Heart left ventricle (tissue), 16 donors: ENCODE results near the gene UBA6. TPM values are rescaled to one million over a fixed set of nuclear protein-coding genes. Genes with fewer than 3 reads are reported as not detected.

Source experiments
- ATAC-seq, 4 donors: fragments of 200-7000 bp; cut with Tn5 transposase; one replicate each; pipeline ENCODE4 v1.9.1; 2020 to 2022; ENCODE audit warnings: moderate library complexity in 4 of 4, mild to moderate bottlenecking in 3 of 4, moderate number of reproducible peaks in 1 of 4
- DNase-seq, 5 donors: peaks; one replicate each; pipeline ENCODE4 v3.0.0-alpha.2; 2020
- H3K27ac ChIP-seq, 12 donors: fragments of 200-600 bp; sonication (generic) in 4 of 12; one replicate each; pipeline versions ENCODE4 v1.5.0 to v1.8.0; 2016 to 2022; ENCODE audit warnings: mild to moderate bottlenecking in 2 of 12
- H3K27me3 ChIP-seq, 9 donors: fragments of 200-600 bp; sonication (generic) in 2 of 9; one replicate each; pipeline versions ENCODE4 v1.5.1 to v1.8.0; 2016 to 2022; ENCODE audit warnings: mild to moderate bottlenecking in 3 of 9
- H3K36me3 ChIP-seq, 9 donors: fragments of 200-600 bp; sonication (generic) in 2 of 9; one replicate each; pipeline versions ENCODE4 v1.5.0 to v1.8.0; 2018 to 2022; ENCODE audit warnings: mild to moderate bottlenecking in 2 of 9
- H3K4me1 ChIP-seq, 12 donors: fragments of 200-600 bp; sonication (generic) in 4 of 12; one replicate each; pipeline versions ENCODE4 v1.5.0 to v1.8.0; 2016 to 2022; ENCODE audit warnings: mild to moderate bottlenecking in 3 of 12
- H3K4me3 ChIP-seq, 12 donors: fragments of 200-600 bp; sonication (generic) in 4 of 12; one replicate each; pipeline versions ENCODE4 v1.5.0 to v1.8.0; 2017 to 2022; ENCODE audit warnings: mild to moderate bottlenecking in 9 of 12, moderate library complexity in 4 of 12
- H3K9me3 ChIP-seq, 12 donors: fragments of 200-600 bp; sonication (generic) in 4 of 12; one replicate each; pipeline versions ENCODE4 v1.5.0 to v1.8.0; 2016 to 2022; ENCODE audit warnings: mild to moderate bottlenecking in 1 of 12
- CTCF ChIP-seq, 12 donors: fragments of 200-600 bp; sonication (generic) in 4 of 12; IDR thresholded peaks; one replicate each; pipeline versions ENCODE4 v1.5.0 to v1.8.0; 2018 to 2022; ENCODE audit warnings: antibody characterized with exemption in 12 of 12, mild to moderate bottlenecking in 5 of 12
- POLR2A ChIP-seq, 2 donors: fragments of 450-650 bp; IDR thresholded peaks; one replicate each; pipeline ENCODE4 v1.6.1; 2017; ENCODE audit warnings: antibody characterized with exemption in 2 of 2, mild to moderate bottlenecking in 2 of 2, moderate library complexity in 2 of 2
- WGBS, 4 donors: extraction: QIAGEN DNeasy Blood & Tissue Kit in 2 of 4; methylation state at CpG; one replicate each; pipeline versions ENCODE4 v1.1.5 to v1.1.7; 2013 to 2018; 5-methylcytosine and 5-hydroxymethylcytosine counted together
- intact Hi-C, 10 donors: fragments of 100-400 bp; cut with DNase I; formaldehyde crosslinking; loops; one replicate each; pipeline versions ENCODE4 v1.11.1 to v1.14.2; 2022
- polyA plus RNA-seq, 2 donors: library from polyadenylated mRNA; stranded (reverse); fragments of 200-250 nt; gene quantifications; one replicate each; pipeline ENCODE4 v1.2.3, GENCODE V29; 2013
- total RNA-seq, 9 donors: library from RNA; depleted of rRNA in 2 of 9; stranded (reverse); fragments of >200 nt in 2 of 9; fragmentation: NEBNext Ultra II Directional in 3 of 9; extraction: Animal tissue kit (Norgen Biotek cat#: 25700) in 3 of 9; gene quantifications; one replicate each; pipeline versions ENCODE4 v1.1.0 to v1.2.4, GENCODE V29; 2016 to 2023
- donor health status: ischemic (EF 13 %, LVEDD 7.1; RV severe dilation, severe dysfunction).
- donor health status: healthy with polysubstance abuse.
- donor health status: DM: no; HTN: yes; CAD: no.
- donor health status: DM: no; HTN: no; CAD: no.
- donor health status: ischemic (EF 25% LVEDD 6.9; RV normal size, moderate dysfunction).
- donor health status: ischemic (EF 25% LVEDD 5.7; RV mildly dilated, moderate dysfunction).
- donor health status: healthy.
- donor health status: DM: yes; HTN: yes; CAD: no.
- donor health status: ischemic (EF 35%, LVEDD 5.7; RV mildly dilated, moderate dysfunction).
- donor health status: nonischemic (EF 11% LVEDD 7.7; RV severe dilation, severe dysfunction).
- donor health status: DM: yes; HTN: yes; CAD: no.
- donor health status: PGD.
- donor health status: ischemic (EF 29% LVEDD 5.4; RV normal size, mild dysfunction).
- donor health status: nonischemic (EF 23%, LVEDD 6.1; RV moderate dilation, normal function).

UBA6 gene
- total and polyA plus RNA-seq, 11 donors, result 3.1 to 35.3 (median 19.7) TPM

GRCh38 chr4:67573193-67573592 is 127.8 kb downstream of the UBA6 start:
- Histone ChIP-seq H3K4me3 (no peak overlapping the region), H3K9me3 (no peaks in the 10 kb centered on the region), H3K27ac (no peak overlapping the region), H3K27me3 (no peaks in the 10 kb centered on the region), H3K4me1 (no peaks in the 10 kb centered on the region), H3K36me3 (no peaks in the 10 kb centered on the region)
- intact Hi-C loops, result no loop called here
- TF ChIP-seq POLR2A (IDR thresholded peaks at IDR 0.05) (no peak), CTCF (IDR thresholded peaks at IDR 0.05) (no peak)
- ATAC-seq, result no peak
- DNase-seq, result no peak

- no peak for TF ChIP-seq POLR2A (IDR thresholded peaks at IDR 0.05)
- no peak for TF ChIP-seq CTCF (IDR thresholded peaks at IDR 0.05)
- Histone ChIP-seq H3K4me1 (no peaks in the 10 kb centered on the region), H3K9me3 (no peaks in the 10 kb centered on the region), H3K27me3 (no peaks in the 10 kb centered on the region), H3K27ac (no peak overlapping the region), H3K4me3 (no peak overlapping the region), H3K36me3 (no peaks in the 10 kb centered on the region)
- intact Hi-C loops, result no loop called here
- 47 to 58% (median 49%) methylated on average over 1 of the region's 1 CpG for WGBS, 4 donors
- no peak for DNase-seq
- ATAC-seq, result no peak
Measured at GRCh38 chr4:67571975-67572374, 129.0 kb downstream of the UBA6 start.

GRCh38 chr4:67570537-67570936 is 130.4 kb downstream of the UBA6 start:
- Histone ChIP-seq H3K36me3 (no peaks in the 10 kb centered on the region), H3K9me3 (no peaks in the 10 kb centered on the region), H3K4me1 (no peaks in the 10 kb centered on the region), H3K27me3 (no peaks in the 10 kb centered on the region), H3K27ac (no peak overlapping the region), H3K4me3 (no peak overlapping the region)
- TF ChIP-seq CTCF (IDR thresholded peaks at IDR 0.05) (no peak), POLR2A (IDR thresholded peaks at IDR 0.05) (no peak)
- ATAC-seq (no peak), DNase-seq (no peak)
- intact Hi-C loops, result no loop called here
- WGBS, 4 donors, result 94 to 98% (median 96%) methylated on average over 1 of the region's 1 CpG

GRCh38 chr4:67568820-67569219 is 132.1 kb downstream of the UBA6 start:
- no peaks in the 10 kb centered on the region for H3K4me1 ChIP-seq
- DNase-seq, result no peak
- TF ChIP-seq POLR2A (IDR thresholded peaks at IDR 0.05), result no peak
- TF ChIP-seq CTCF (IDR thresholded peaks at IDR 0.05), result no peak
- WGBS, 4 donors, result 93 to 95% (median 94%) methylated on average over 2 of the region's 2 CpGs
- H3K27ac ChIP-seq, result no peak overlapping the region
- no peak for ATAC-seq
- no peaks in the 10 kb centered on the region for H3K27me3 ChIP-seq
- no peaks in the 10 kb centered on the region for H3K36me3 ChIP-seq
- intact Hi-C loops, result no loop called here
- H3K9me3 ChIP-seq, result no peaks in the 10 kb centered on the region
- no peak overlapping the region for H3K4me3 ChIP-seq
